H1 (cell line): ENCODE measurements around the gene METRNL. TPM values are rescaled to one million over a fixed set of nuclear protein-coding genes. Genes with fewer than 3 reads are reported as not detected.

Experiments
- RXRA ChIP-seq: IDR thresholded peaks from 2 replicates; pipeline ENCODE4 v1.6.1; 2011; ENCODE audit warnings: low read depth, mild to moderate bottlenecking, low read length, moderate library complexity; ENCODE audit not compliant: insufficient read depth
- polyA plus RNA-seq, 7 experiments: library from polyadenylated mRNA; depleted of rRNA in 3 of 7; stranded (reverse) in 5 of 7; unstranded in 2 of 7; fragments of >200 nt in 5 of 7; fragments of 200-250 nt in 2 of 7; gene quantifications; 1 replicate in 5 of 7; 2 replicates in 1 of 7; 4 replicates in 1 of 7; pipeline versions ENCODE4 v1.2.1 to v1.2.3, GENCODE V29; 2011 to 2013; ENCODE audit warnings: missing spikeins in 2 of 7, mixed read lengths in 2 of 7
- total RNA-seq: library from RNA; stranded (reverse); fragmentation: NEBNext Ultra II Directional; extraction: Animal tissue kit (Norgen Biotek cat#: 25700); gene quantifications from 2 replicates; pipeline ENCODE4 v1.2.1, GENCODE V29; 2021

METRNL gene
- total and polyA plus RNA-seq, 2 of the 8 experiments (the other 6 are each of a cell fraction or from before 2014, with no cell fraction given): 13.9 to 14.2 TPM

DNA sequence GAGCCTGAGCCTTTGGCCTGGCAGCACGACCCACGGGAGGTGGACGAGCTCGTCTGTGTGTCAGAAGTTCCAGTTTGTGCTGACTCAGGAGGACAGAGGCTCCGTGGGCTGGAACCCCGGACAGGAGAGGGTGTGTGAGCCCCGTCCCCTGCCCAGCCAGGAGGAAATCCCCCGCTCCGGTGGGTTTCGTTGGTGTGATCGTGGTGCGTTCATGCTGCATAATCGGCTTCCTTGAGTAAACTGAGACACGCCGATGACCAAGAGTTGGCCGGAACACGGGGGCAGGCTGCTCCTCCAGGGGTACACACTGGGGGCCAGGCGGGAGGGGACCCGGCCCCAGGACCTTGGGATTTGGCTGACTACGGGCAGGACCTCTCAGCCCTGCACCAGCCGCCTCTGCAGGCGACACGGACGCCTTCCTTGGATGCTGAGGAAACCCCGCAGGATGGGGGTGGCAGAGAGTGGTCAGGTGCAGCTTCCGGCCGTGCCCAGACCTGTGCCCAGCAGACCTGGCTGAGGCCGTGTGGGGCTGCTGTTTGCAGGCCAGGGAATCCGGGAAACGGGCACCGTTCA, 8.5 kb downstream of the METRNL start (continued):
- TF ChIP-seq RXRA: no peak
- TF ChIP-seq, all 59 proteins: peak for 0
